ENCODE measurements around the gene GDPD5. TPM values are rescaled to one million over a fixed set of nuclear protein-coding genes. Genes with fewer than 3 reads are reported as not detected.
A peak's percentile ranks its signal among the peaks of the same experiment; 100 is the strongest.

Gene GDPD5
- total and polyA plus RNA-seq, 9 of the 15 experiments (the other 6 are each of a cell fraction or from before 2014, with no cell fraction given) = 0.32 to 27.3 (median 8.0) TPM

- TF ChIP-seq, protein P1, sequence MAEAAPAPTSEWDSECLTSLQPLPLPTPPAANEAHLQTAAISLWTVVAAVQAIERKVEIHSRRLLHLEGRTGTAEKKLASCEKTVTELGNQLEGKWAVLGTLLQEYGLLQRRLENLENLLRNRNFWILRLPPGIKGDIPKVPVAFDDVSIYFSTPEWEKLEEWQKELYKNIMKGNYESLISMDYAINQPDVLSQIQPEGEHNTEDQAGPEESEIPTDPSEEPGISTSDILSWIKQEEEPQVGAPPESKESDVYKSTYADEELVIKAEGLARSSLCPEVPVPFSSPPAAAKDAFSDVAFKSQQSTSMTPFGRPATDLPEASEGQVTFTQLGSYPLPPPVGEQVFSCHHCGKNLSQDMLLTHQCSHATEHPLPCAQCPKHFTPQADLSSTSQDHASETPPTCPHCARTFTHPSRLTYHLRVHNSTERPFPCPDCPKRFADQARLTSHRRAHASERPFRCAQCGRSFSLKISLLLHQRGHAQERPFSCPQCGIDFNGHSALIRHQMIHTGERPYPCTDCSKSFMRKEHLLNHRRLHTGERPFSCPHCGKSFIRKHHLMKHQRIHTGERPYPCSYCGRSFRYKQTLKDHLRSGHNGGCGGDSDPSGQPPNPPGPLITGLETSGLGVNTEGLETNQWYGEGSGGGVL (CRISPR knock-in tag; IDR thresholded peaks at IDR 0.05) = no peak
- TF ChIP-seq RNF2 (IDR thresholded peaks at IDR 0.05) = no peak
- no peak for TF ChIP-seq C11orf30 (IDR thresholded peaks at IDR 0.05; ENCODE audit: low read depth)
- no peak for TF ChIP-seq PHF8 (IDR thresholded peaks at IDR 0.05; ENCODE audit: borderline replicate concordance, low read length)
- no peak for TF ChIP-seq ZNF280B (CRISPR knock-in tag; IDR thresholded peaks at IDR 0.05)
- 0 out of 4 replicates have a peak, but pooled peaks of 1 of the 2 experiments have one; percentile 15 for TF ChIP-seq TRIM24 (IDR thresholded peaks at IDR 0.05)
- TF ChIP-seq STAT5A (IDR thresholded peaks at IDR 0.05; ENCODE audit: borderline replicate concordance, low read length) = no peak
- TF ChIP-seq ELK3 (CRISPR knock-in tag; IDR thresholded peaks at IDR 0.05) = no peak
- TF ChIP-seq POLR2A (conservative IDR thresholded peaks at IDR 0.05) = no peak
- no peak for TF ChIP-seq ETS2 (tag; IDR thresholded peaks at IDR 0.05; ENCODE audit: borderline replicate concordance, poor library complexity, severe bottlenecking)
- no peak for TF ChIP-seq SAP30 (IDR thresholded peaks at IDR 0.05; ENCODE audit: borderline replicate concordance, insufficient read depth, low read depth, low read length, poor library complexity, severe bottlenecking)
- TF ChIP-seq ZNF408 (CRISPR knock-in tag; IDR thresholded peaks at IDR 0.05; ENCODE audit: low read depth) = no peak
- no peak for TF ChIP-seq NR4A1 (CRISPR knock-in tag; IDR thresholded peaks at IDR 0.05)
- no peak for TF ChIP-seq NR4A1 (tag; IDR thresholded peaks at IDR 0.05)
- no peak for TF ChIP-seq TAF9B (IDR thresholded peaks at IDR 0.05; ENCODE audit: partially characterized antibody)
- 0 out of 2 replicates have a peak, but pooled peaks have one; percentile 15 for TF ChIP-seq MTA2 (IDR thresholded peaks at IDR 0.05; ENCODE audit: low read depth)
- no peak for TF ChIP-seq TEAD1 (CRISPR knock-in tag; IDR thresholded peaks at IDR 0.05)
- peak; percentile 65 for TF ChIP-seq TCF3 (CRISPR knock-in tag; IDR thresholded peaks at IDR 0.05)
- TF ChIP-seq FOXA1 (IDR thresholded peaks at IDR 0.05; ENCODE audit: borderline replicate concordance) = no peak
- TF ChIP-seq, protein P2, sequence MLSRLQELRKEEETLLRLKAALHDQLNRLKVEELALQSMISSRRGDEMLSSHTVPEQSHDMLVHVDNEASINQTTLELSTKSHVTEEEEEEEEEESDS (CRISPR knock-in tag; IDR thresholded peaks at IDR 0.05) = no peak
- no peak for TF ChIP-seq ZNF764 (CRISPR knock-in tag; IDR thresholded peaks at IDR 0.05; ENCODE audit: low read depth)
- no peak for TF ChIP-seq EZH2 (IDR thresholded peaks at IDR 0.05; ENCODE audit: borderline replicate concordance, low read depth, low read length)
- peak; percentile 89; the same call in 1 of the 2 replicates for TF ChIP-seq ESRRA (IDR thresholded peaks at IDR 0.05; ENCODE audit: borderline replicate concordance, low read depth)
- TF ChIP-seq, protein P3, sequence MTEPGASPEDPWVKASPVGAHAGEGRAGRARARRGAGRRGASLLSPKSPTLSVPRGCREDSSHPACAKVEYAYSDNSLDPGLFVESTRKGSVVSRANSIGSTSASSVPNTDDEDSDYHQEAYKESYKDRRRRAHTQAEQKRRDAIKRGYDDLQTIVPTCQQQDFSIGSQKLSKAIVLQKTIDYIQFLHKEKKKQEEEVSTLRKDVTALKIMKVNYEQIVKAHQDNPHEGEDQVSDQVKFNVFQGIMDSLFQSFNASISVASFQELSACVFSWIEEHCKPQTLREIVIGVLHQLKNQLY (CRISPR knock-in tag; conservative IDR thresholded peaks at IDR 0.05) = no peak
- no peak for TF ChIP-seq PRPF4 (IDR thresholded peaks at IDR 0.05; ENCODE audit: insufficient read depth, low read depth, low read length, poor library complexity, severe bottlenecking)
- TF ChIP-seq ZNF77 (CRISPR knock-in tag; IDR thresholded peaks at IDR 0.05) = no peak
Observed at GRCh38 chr11:75516886-75517285, 8.9 kb downstream of the GDPD5 start (continued).
